ENCODE measurements around the gene TMEM179B.

The TMEM179B gene

GRCh38 chr11:62771144-62772021 lies 15.8 kb upstream of the TMEM179B start, which contains the start of gene TAF6L:
TAF6L (plus strand) TSS chr11:62771396; CDS start chr11:62775784, 4,388 bp downstream.
- no peak for TF ChIP-seq CTCF (IDR thresholded peaks at IDR 0.05)
- DNase-seq: peak; percentile 94
- no peaks in the 10 kb centered on the region for H3K9me3 Mint-ChIP-seq
- peaks cover 21% of the 10 kb centered on the region for H3K36me3 Mint-ChIP-seq (ENCODE audit: low read depth)
- peaks cover 3% of the 10 kb centered on the region for H3K27me3 Mint-ChIP-seq (ENCODE audit: low read depth, poor library complexity)
- H3K27ac Mint-ChIP-seq: peak within 1 kb of the TSS; percentile 99
- H3K4me3 Mint-ChIP-seq: peak within 1 kb of the TSS; percentile 86
- H3K4me1 Mint-ChIP-seq: peaks cover 31% of the 10 kb centered on the region

- Mint-ChIP-seq H3K36me3 (ENCODE audit: low read depth) (peaks cover 34% of the 10 kb centered on the region), H3K27me3 (ENCODE audit: low read depth, poor library complexity) (peaks cover 1% of the 10 kb centered on the region), H3K9me3 (no peaks in the 10 kb centered on the region), H3K4me3 (no peak overlapping the region), H3K27ac (no peak overlapping the region), H3K4me1 (peaks cover 29% of the 10 kb centered on the region)
- no peak for TF ChIP-seq CTCF (IDR thresholded peaks at IDR 0.05)
- DNase-seq: no peak
Observed at GRCh38 chr11:62774407-62774806, 12.8 kb upstream of the TMEM179B start.

DNA sequence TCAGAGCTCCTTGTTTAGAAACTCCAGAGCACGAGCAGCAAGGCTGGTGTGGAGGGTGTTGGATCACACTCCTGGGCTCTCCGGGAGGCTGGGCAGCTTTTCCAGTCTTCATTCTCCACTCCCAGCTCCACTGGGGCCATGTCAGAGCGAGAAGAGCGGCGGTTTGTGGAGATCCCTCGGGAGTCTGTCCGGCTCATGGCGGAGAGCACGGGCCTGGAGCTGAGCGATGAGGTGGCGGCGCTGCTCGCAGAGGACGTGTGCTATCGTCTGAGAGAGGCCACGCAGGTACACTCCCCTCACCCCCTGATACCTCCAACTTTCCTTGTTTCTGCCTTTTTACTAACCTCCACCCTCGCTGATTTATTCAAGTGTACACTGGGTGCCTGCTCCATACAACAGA lies 11.6 kb upstream of the TMEM179B start:
- DNase-seq: no peak
- Mint-ChIP-seq H3K9me3 (no peaks in the 10 kb centered on the region), H3K27ac (peak overlapping the region; percentile 72), H3K4me1 (peaks cover 17% of the 10 kb centered on the region), H3K36me3 (ENCODE audit: low read depth) (peaks cover 42% of the 10 kb centered on the region), H3K27me3 (ENCODE audit: low read depth, poor library complexity) (no peaks in the 10 kb centered on the region), H3K4me3 (no peak overlapping the region)
- no peak for TF ChIP-seq CTCF (IDR thresholded peaks at IDR 0.05)

- Mint-ChIP-seq H3K4me1 (peaks cover 5% of the 10 kb centered on the region), H3K9me3 (no peaks in the 10 kb centered on the region), H3K27me3 (ENCODE audit: low read depth, poor library complexity) (no peaks in the 10 kb centered on the region), H3K36me3 (ENCODE audit: low read depth) (peaks cover 55% of the 10 kb centered on the region), H3K27ac (peak overlapping the region; percentile 44), H3K4me3 (no peak overlapping the region)
- TF ChIP-seq CTCF (IDR thresholded peaks at IDR 0.05): no peak
- no peak for DNase-seq
Observed at GRCh38 chr11:62777389-62777788, 9.8 kb upstream of the TMEM179B start.

- H3K27ac Mint-ChIP-seq: peak overlapping the region; percentile 64
- no peaks in the 10 kb centered on the region for H3K27me3 Mint-ChIP-seq (ENCODE audit: low read depth, poor library complexity)
- H3K9me3 Mint-ChIP-seq: no peaks in the 10 kb centered on the region
- H3K36me3 Mint-ChIP-seq (ENCODE audit: low read depth): peaks cover 62% of the 10 kb centered on the region
- peaks cover 4% of the 10 kb centered on the region for H3K4me1 Mint-ChIP-seq
- no peak for DNase-seq
- H3K4me3 Mint-ChIP-seq: no peak overlapping the region
- no peak for TF ChIP-seq CTCF (IDR thresholded peaks at IDR 0.05)
Observed at GRCh38 chr11:62778441-62778840, 8.8 kb upstream of the TMEM179B start.

DNA sequence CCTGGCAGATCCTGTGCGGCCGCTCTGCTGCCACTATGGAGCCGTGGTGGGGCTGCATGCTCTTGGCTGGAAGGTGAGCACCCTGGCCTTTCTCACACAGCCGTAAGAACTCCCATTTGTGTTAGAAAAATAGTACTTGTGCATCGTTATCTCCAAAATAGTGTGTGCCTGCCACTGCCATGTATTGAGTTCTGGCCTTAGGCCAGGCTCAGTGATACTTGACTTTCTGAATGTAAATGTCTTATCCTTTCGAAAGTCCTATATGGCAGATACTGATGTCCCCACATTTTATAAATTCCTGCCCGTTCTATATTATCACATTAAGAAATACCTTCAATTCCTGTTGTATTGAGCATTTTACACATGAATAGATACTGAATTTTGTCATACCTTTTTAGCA lies 4.4 kb upstream of the TMEM179B start:
- Mint-ChIP-seq H3K4me3 (no peak overlapping the region), H3K27ac (no peak overlapping the region), H3K9me3 (no peaks in the 10 kb centered on the region), H3K4me1 (peaks cover 8% of the 10 kb centered on the region), H3K27me3 (ENCODE audit: low read depth, poor library complexity) (peaks cover 2% of the 10 kb centered on the region), H3K36me3 (ENCODE audit: low read depth) (peaks cover 52% of the 10 kb centered on the region)
- no peak for TF ChIP-seq CTCF (IDR thresholded peaks at IDR 0.05)
- DNase-seq: no peak

Data from nephron progenitor cell (in vitro differentiated cells).